NT2/D1 (cell line): ENCODE results near the gene TM6SF1.
A peak's percentile ranks its signal among the peaks of the same experiment; 100 is the strongest.

Experiments used
- SUZ12 ChIP-seq: IDR thresholded peaks from 2 replicates; pipeline ENCODE4 v1.6.1; 2011; ENCODE audit not compliant: insufficient read length, insufficient read depth; ENCODE audit errors: extremely low read depth
- YY1 ChIP-seq: IDR thresholded peaks from 2 replicates; pipeline ENCODE4 v1.6.1; 2011; ENCODE audit not compliant: insufficient read length, insufficient read depth
- ZNF274 ChIP-seq: IDR thresholded peaks from 2 replicates; pipeline ENCODE4 v1.6.1; 2011; ENCODE audit warnings: mild to moderate bottlenecking, low read depth, low read length

GRCh38 chr15:83066734-83067637, 40.5 kb upstream of the TM6SF1 start, which contains the start of gene BTBD1:
- TF ChIP-seq ZNF274, result no peak
- peak; percentile 8 for TF ChIP-seq YY1
- no peak for TF ChIP-seq SUZ12
